ENCODE data around the gene GALNS.

The GALNS gene

DNA sequence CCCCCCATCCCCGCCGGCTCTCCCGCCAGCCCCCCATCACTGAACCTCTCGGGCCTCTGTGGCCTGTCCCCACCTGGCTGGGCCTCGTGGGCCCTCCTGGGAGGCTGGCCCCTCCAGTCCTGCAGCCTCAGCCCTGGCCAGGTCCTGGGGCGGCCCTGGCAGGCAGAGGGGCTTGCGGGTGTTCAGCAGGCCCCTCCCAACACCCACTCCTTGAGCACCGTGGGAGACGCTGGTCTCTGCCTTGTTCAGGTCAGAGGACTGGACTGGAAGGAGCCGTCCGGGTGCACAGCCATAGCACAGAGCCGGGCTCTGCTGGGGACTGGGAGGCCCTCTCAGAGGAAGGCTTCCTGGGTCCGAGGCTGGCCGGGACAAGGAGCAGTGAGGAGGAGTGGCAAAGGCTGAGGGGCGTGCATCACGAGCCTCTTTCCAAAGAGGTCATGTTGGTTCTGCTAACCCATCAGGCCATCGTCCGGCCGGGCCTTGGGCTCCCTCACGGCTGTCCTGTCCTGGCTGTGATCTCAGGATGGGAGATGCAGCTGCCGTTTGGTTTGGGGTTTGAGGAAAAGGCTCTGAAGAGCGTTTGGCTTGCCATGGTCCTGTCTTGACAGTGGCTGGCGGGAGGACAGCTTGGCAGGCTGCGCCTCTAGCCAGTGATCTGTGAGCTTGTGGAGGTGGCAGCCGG lies 16.0 kb upstream of the GALNS start:
- no peak overlapping the region for H3K4me3 ChIP-seq (ENCODE audit: low read depth, low read length)
- TF ChIP-seq, protein P1, sequence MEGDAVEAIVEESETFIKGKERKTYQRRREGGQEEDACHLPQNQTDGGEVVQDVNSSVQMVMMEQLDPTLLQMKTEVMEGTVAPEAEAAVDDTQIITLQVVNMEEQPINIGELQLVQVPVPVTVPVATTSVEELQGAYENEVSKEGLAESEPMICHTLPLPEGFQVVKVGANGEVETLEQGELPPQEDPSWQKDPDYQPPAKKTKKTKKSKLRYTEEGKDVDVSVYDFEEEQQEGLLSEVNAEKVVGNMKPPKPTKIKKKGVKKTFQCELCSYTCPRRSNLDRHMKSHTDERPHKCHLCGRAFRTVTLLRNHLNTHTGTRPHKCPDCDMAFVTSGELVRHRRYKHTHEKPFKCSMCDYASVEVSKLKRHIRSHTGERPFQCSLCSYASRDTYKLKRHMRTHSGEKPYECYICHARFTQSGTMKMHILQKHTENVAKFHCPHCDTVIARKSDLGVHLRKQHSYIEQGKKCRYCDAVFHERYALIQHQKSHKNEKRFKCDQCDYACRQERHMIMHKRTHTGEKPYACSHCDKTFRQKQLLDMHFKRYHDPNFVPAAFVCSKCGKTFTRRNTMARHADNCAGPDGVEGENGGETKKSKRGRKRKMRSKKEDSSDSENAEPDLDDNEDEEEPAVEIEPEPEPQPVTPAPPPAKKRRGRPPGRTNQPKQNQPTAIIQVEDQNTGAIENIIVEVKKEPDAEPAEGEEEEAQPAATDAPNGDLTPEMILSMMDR (IDR thresholded peaks at IDR 0.05; ENCODE audit: borderline replicate concordance, insufficient read depth, low read depth, low read length): no peak

GRCh38 chr16:88871730-88872416 lies 15.1 kb upstream of the GALNS start:
- TF ChIP-seq, protein P1 (IDR thresholded peaks at IDR 0.05; ENCODE audit: borderline replicate concordance, insufficient read depth, low read depth, low read length): no peak
- H3K4me3 ChIP-seq (ENCODE audit: low read depth, low read length): no peak overlapping the region

GRCh38 chr16:88871349-88871702 lies 14.6 kb upstream of the GALNS start:
- TF ChIP-seq, protein P1 (IDR thresholded peaks at IDR 0.05; ENCODE audit: borderline replicate concordance, insufficient read depth, low read depth, low read length): no peak

GRCh38 chr16:88870608-88871348 lies 14.0 kb upstream of the GALNS start:
- no peak overlapping the region for H3K4me3 ChIP-seq (ENCODE audit: low read depth, low read length)
- TF ChIP-seq, protein P1 (IDR thresholded peaks at IDR 0.05; ENCODE audit: borderline replicate concordance, insufficient read depth, low read depth, low read length): no peak

More at GRCh38 chr16:88871349-88871702, 14.6 kb upstream of the GALNS start:
- no peak overlapping the region for H3K4me3 ChIP-seq (ENCODE audit: low read depth, low read length)

GRCh38 chr16:88869673-88869980 lies 12.9 kb upstream of the GALNS start:
- H3K4me3 ChIP-seq (ENCODE audit: low read depth, low read length): no peak overlapping the region
- TF ChIP-seq, protein P1 (IDR thresholded peaks at IDR 0.05; ENCODE audit: borderline replicate concordance, insufficient read depth, low read depth, low read length): no peak

- H3K4me3 ChIP-seq (ENCODE audit: low read depth, low read length): no peak overlapping the region
- TF ChIP-seq, protein P1 (IDR thresholded peaks at IDR 0.05; ENCODE audit: borderline replicate concordance, insufficient read depth, low read depth, low read length): no peak
Observed at GRCh38 chr16:88868974-88869672, 12.4 kb upstream of the GALNS start.
